ENCODE data around the gene PLEKHA1.

The PLEKHA1 gene

GRCh38 chr10:122341141-122341810 lies 33.2 kb upstream of the PLEKHA1 start:
- no peaks in the 10 kb centered on the region for H3K27me3 ChIP-seq (ENCODE audit: insufficient read depth, insufficient read length)
- no peak overlapping the region for H3K4me3 ChIP-seq (ENCODE audit: insufficient read length, low read depth)
- no peak for TF ChIP-seq SUZ12 (IDR thresholded peaks at IDR 0.05; ENCODE audit: extremely low read depth, insufficient read depth, insufficient read length)
- no peak for TF ChIP-seq YY1 (IDR thresholded peaks at IDR 0.05; ENCODE audit: insufficient read depth, insufficient read length)
- no peak for TF ChIP-seq ZNF274 (IDR thresholded peaks at IDR 0.05; ENCODE audit: low read depth, low read length)
- H3K36me3 ChIP-seq (ENCODE audit: insufficient read depth, insufficient read length, low read length): no peaks in the 10 kb centered on the region
- H3K9me3 ChIP-seq (ENCODE audit: insufficient read depth, low read length): no peaks in the 10 kb centered on the region
- no peaks in the 10 kb centered on the region for H3K4me1 ChIP-seq (ENCODE audit: insufficient read depth, insufficient read length)
- H3K9ac ChIP-seq (ENCODE audit: insufficient read length, low read depth): no peak overlapping the region
- DNase-seq (ENCODE audit: low read depth, low spot score): no peak

GRCh38 chr10:122342293-122343134 lies 32.0 kb upstream of the PLEKHA1 start:
- H3K4me1 ChIP-seq (ENCODE audit: insufficient read depth, insufficient read length): no peaks in the 10 kb centered on the region
- no peaks in the 10 kb centered on the region for H3K27me3 ChIP-seq (ENCODE audit: insufficient read depth, insufficient read length)
- no peaks in the 10 kb centered on the region for H3K36me3 ChIP-seq (ENCODE audit: insufficient read depth, insufficient read length, low read length)
- TF ChIP-seq YY1 (IDR thresholded peaks at IDR 0.05; ENCODE audit: insufficient read depth, insufficient read length) (no peak), ZNF274 (IDR thresholded peaks at IDR 0.05; ENCODE audit: low read depth, low read length) (no peak), SUZ12 (IDR thresholded peaks at IDR 0.05; ENCODE audit: extremely low read depth, insufficient read depth, insufficient read length) (no peak)
- no peak overlapping the region for H3K9ac ChIP-seq (ENCODE audit: insufficient read length, low read depth)
- no peak overlapping the region for H3K4me3 ChIP-seq (ENCODE audit: insufficient read length, low read depth)
- H3K9me3 ChIP-seq (ENCODE audit: insufficient read depth, low read length): no peaks in the 10 kb centered on the region
- DNase-seq (ENCODE audit: low read depth, low spot score): peak; percentile 18

- Histone ChIP-seq H3K9me3 (ENCODE audit: insufficient read depth, low read length) (no peaks in the 10 kb centered on the region), H3K27me3 (ENCODE audit: insufficient read depth, insufficient read length) (no peaks in the 10 kb centered on the region), H3K4me3 (ENCODE audit: insufficient read length, low read depth) (no peak overlapping the region), H3K9ac (ENCODE audit: insufficient read length, low read depth) (no peak overlapping the region), H3K4me1 (ENCODE audit: insufficient read depth, insufficient read length) (no peaks in the 10 kb centered on the region), H3K36me3 (ENCODE audit: insufficient read depth, insufficient read length, low read length) (no peaks in the 10 kb centered on the region)
- no peak for DNase-seq (ENCODE audit: low read depth, low spot score)
- TF ChIP-seq YY1 (IDR thresholded peaks at IDR 0.05; ENCODE audit: insufficient read depth, insufficient read length): no peak
Measured at GRCh38 chr10:122343135-122343800, 31.2 kb upstream of the PLEKHA1 start.

- TF ChIP-seq YY1 (IDR thresholded peaks at IDR 0.05; ENCODE audit: insufficient read depth, insufficient read length): no peak
- no peak for TF ChIP-seq SUZ12 (IDR thresholded peaks at IDR 0.05; ENCODE audit: extremely low read depth, insufficient read depth, insufficient read length)
- no peak for TF ChIP-seq ZNF274 (IDR thresholded peaks at IDR 0.05; ENCODE audit: low read depth, low read length)
- no peak for DNase-seq (ENCODE audit: low read depth, low spot score)
- H3K9ac ChIP-seq (ENCODE audit: insufficient read length, low read depth): no peak overlapping the region
- H3K27me3 ChIP-seq (ENCODE audit: insufficient read depth, insufficient read length): no peaks in the 10 kb centered on the region
- H3K4me3 ChIP-seq (ENCODE audit: insufficient read length, low read depth): no peak overlapping the region
- H3K9me3 ChIP-seq (ENCODE audit: insufficient read depth, low read length): no peaks in the 10 kb centered on the region
- no peaks in the 10 kb centered on the region for H3K36me3 ChIP-seq (ENCODE audit: insufficient read depth, insufficient read length, low read length)
- H3K4me1 ChIP-seq (ENCODE audit: insufficient read depth, insufficient read length): no peaks in the 10 kb centered on the region
Measured at GRCh38 chr10:122343936-122344335, 30.6 kb upstream of the PLEKHA1 start.

- H3K27me3 ChIP-seq (ENCODE audit: insufficient read depth, insufficient read length): no peaks in the 10 kb centered on the region
- H3K9me3 ChIP-seq (ENCODE audit: insufficient read depth, low read length): no peaks in the 10 kb centered on the region
- DNase-seq (ENCODE audit: low read depth, low spot score): no peak
- H3K9ac ChIP-seq (ENCODE audit: insufficient read length, low read depth): no peak overlapping the region
- TF ChIP-seq ZNF274 (IDR thresholded peaks at IDR 0.05; ENCODE audit: low read depth, low read length): no peak
- H3K4me1 ChIP-seq (ENCODE audit: insufficient read depth, insufficient read length): no peaks in the 10 kb centered on the region
- no peak overlapping the region for H3K4me3 ChIP-seq (ENCODE audit: insufficient read length, low read depth)
- H3K36me3 ChIP-seq (ENCODE audit: insufficient read depth, insufficient read length, low read length): no peaks in the 10 kb centered on the region
Measured at GRCh38 chr10:122344741-122345258, 29.7 kb upstream of the PLEKHA1 start.

- Histone ChIP-seq H3K9me3 (ENCODE audit: insufficient read depth, low read length) (no peaks in the 10 kb centered on the region), H3K27me3 (ENCODE audit: insufficient read depth, insufficient read length) (no peaks in the 10 kb centered on the region), H3K4me1 (ENCODE audit: insufficient read depth, insufficient read length) (no peaks in the 10 kb centered on the region), H3K9ac (ENCODE audit: insufficient read length, low read depth) (no peak overlapping the region), H3K4me3 (ENCODE audit: insufficient read length, low read depth) (no peak overlapping the region), H3K36me3 (ENCODE audit: insufficient read depth, insufficient read length, low read length) (no peaks in the 10 kb centered on the region)
- TF ChIP-seq YY1 (IDR thresholded peaks at IDR 0.05; ENCODE audit: insufficient read depth, insufficient read length): no peak
- no peak for TF ChIP-seq ZNF274 (IDR thresholded peaks at IDR 0.05; ENCODE audit: low read depth, low read length)
- TF ChIP-seq SUZ12 (IDR thresholded peaks at IDR 0.05; ENCODE audit: extremely low read depth, insufficient read depth, insufficient read length): no peak
- DNase-seq (ENCODE audit: low read depth, low spot score): no peak
Measured at GRCh38 chr10:122346326-122346950, 28.1 kb upstream of the PLEKHA1 start.

Measured in NT2/D1 (cell line).